PFSK-1 (cell line): Measurements from ENCODE around the gene LY9.

Experiments
- FOXP2 ChIP-seq: optimal IDR thresholded peaks from 2 replicates; pipeline ENCODE3; 2011; ENCODE audit warnings: borderline replicate concordance, control low read depth, inconsistent platforms; ENCODE audit not compliant: insufficient read depth; ENCODE audit errors: extremely low read length, extremely low read depth
- POLR2AphosphoS5 ChIP-seq: IDR thresholded peaks from 2 replicates; pipeline ENCODE4 v1.6.1; 2012; ENCODE audit warnings: low read depth, mild to moderate bottlenecking, control low read depth, low read length, moderate library complexity
- REST ChIP-seq, 2 experiments: IDR thresholded peaks; 2 replicates each; pipeline versions ENCODE4 v1.6.1 to v1.8.0; 2011 to 2012; ENCODE audit warnings: low read depth in 2 of 2, low read length in 2 of 2, control low read depth in 1 of 2, inconsistent platforms in 1 of 2, mild to moderate bottlenecking in 1 of 2, moderate library complexity in 1 of 2; ENCODE audit not compliant: insufficient read depth in 1 of 2
- SIN3A ChIP-seq: IDR thresholded peaks from 2 replicates; pipeline ENCODE4 v1.6.1; 2012; ENCODE audit warnings: mild to moderate bottlenecking, low read length, moderate library complexity, borderline replicate concordance; ENCODE audit not compliant: insufficient read depth
- TAF1 ChIP-seq: IDR thresholded peaks from 2 replicates; pipeline ENCODE4 v1.6.1; 2012; ENCODE audit warnings: low read length, control low read depth, borderline replicate concordance; ENCODE audit not compliant: insufficient read depth

Gene LY9

GRCh38 chr1:160862203-160863060 lies 66.5 kb downstream of the LY9 start, which contains the start of gene CD244:
Gene CD244 (minus strand): TSS chr1:160862887. CDS start chr1:160862677, 210 bp downstream.
- TF ChIP-seq SIN3A (no peak), REST (IDR thresholded peaks at IDR 0.05; ENCODE audit: insufficient read depth in 1 of 2, low read depth in 2 of 2, low read length in 2 of 2) (no peak), FOXP2 (no peak), POLR2AphosphoS5 (no peak), TAF1 (no peak)

- no peak for TF ChIP-seq FOXP2
- TF ChIP-seq SIN3A: no peak
- no peak for TF ChIP-seq TAF1
- no peak for TF ChIP-seq POLR2AphosphoS5
- no peak for TF ChIP-seq REST (IDR thresholded peaks at IDR 0.05; ENCODE audit: insufficient read depth in 1 of 2, low read depth in 2 of 2, low read length in 2 of 2)
Observed at GRCh38 chr1:160863061-160863773, 67.2 kb downstream of the LY9 start.

- no peak for TF ChIP-seq TAF1
- TF ChIP-seq FOXP2: no peak
- no peak for TF ChIP-seq SIN3A
Observed at GRCh38 chr1:160863774-160864131, 67.8 kb downstream of the LY9 start.

GRCh38 chr1:160864173-160864572 lies 68.2 kb downstream of the LY9 start:
- TF ChIP-seq SIN3A (no peak), TAF1 (no peak), FOXP2 (no peak), REST (IDR thresholded peaks at IDR 0.05; ENCODE audit: insufficient read depth in 1 of 2, low read depth in 2 of 2, low read length in 2 of 2) (no peak), POLR2AphosphoS5 (no peak)

GRCh38 chr1:160865337-160865736 lies 69.4 kb downstream of the LY9 start:
- TF ChIP-seq TAF1 (no peak), FOXP2 (no peak), SIN3A (no peak), POLR2AphosphoS5 (no peak), REST (IDR thresholded peaks at IDR 0.05; ENCODE audit: insufficient read depth in 1 of 2, low read depth in 2 of 2, low read length in 2 of 2) (no peak)
